ENCODE results near the gene CNTN5.
A peak's percentile ranks its signal among the peaks of the same experiment; 100 is the strongest.
"Not testable (repeated sequence)": the region's sequence is repeated elsewhere in the genome, so short reads cannot be mapped to it uniquely, and the experiment has no call there.

Gene CNTN5

GRCh38 chr11:99279266-99279665, 258.5 kb downstream of the CNTN5 start:
- no peak for DNase-seq
- no peak for TF ChIP-seq CTCF (IDR thresholded peaks at IDR 0.05; ENCODE audit: low read depth, low read length)
- Histone ChIP-seq H3K36me3 (no peaks in the 10 kb centered on the region), H3K27me3 (no peaks in the 10 kb centered on the region), H3K4me1 (no peaks in the 10 kb centered on the region), H3K9me3 (no peaks in the 10 kb centered on the region), H3K4me3 (ENCODE audit: low read depth, low read length) (no peak overlapping the region)

- no peaks in the 10 kb centered on the region for H3K36me3 ChIP-seq
- no peak for DNase-seq
- no peak overlapping the region for H3K4me3 ChIP-seq (ENCODE audit: low read depth, low read length)
- TF ChIP-seq CTCF (IDR thresholded peaks at IDR 0.05; ENCODE audit: low read depth, low read length), result no peak
- no peaks in the 10 kb centered on the region for H3K4me1 ChIP-seq
- no peaks in the 10 kb centered on the region for H3K27me3 ChIP-seq
- no peaks in the 10 kb centered on the region for H3K9me3 ChIP-seq
Observed at GRCh38 chr11:99281331-99281730, 260.6 kb downstream of the CNTN5 start.

- not testable (repeated sequence) for H3K9me3 ChIP-seq; H3K4me3 ChIP-seq (ENCODE audit: low read depth, low read length); H3K36me3 ChIP-seq; DNase-seq; H3K4me1 ChIP-seq; H3K27me3 ChIP-seq
Observed at GRCh38 chr11:99297925-99298324, 277.2 kb downstream of the CNTN5 start.

- H3K36me3 ChIP-seq, result no peaks in the 10 kb centered on the region
- no peak for DNase-seq
- H3K4me3 ChIP-seq (ENCODE audit: low read depth, low read length), result no peak overlapping the region
- H3K27me3 ChIP-seq, result no peaks in the 10 kb centered on the region
- no peaks in the 10 kb centered on the region for H3K4me1 ChIP-seq
- no peaks in the 10 kb centered on the region for H3K9me3 ChIP-seq
- TF ChIP-seq CTCF (IDR thresholded peaks at IDR 0.05; ENCODE audit: low read depth, low read length), result no peak
Observed at GRCh38 chr11:99307510-99308088, 286.9 kb downstream of the CNTN5 start.

GRCh38 chr11:99311870-99312269, 291.1 kb downstream of the CNTN5 start:
- Histone ChIP-seq H3K4me3 (ENCODE audit: low read depth, low read length) (no peak overlapping the region), H3K36me3 (no peaks in the 10 kb centered on the region), H3K9me3 (no peaks in the 10 kb centered on the region), H3K4me1 (peaks cover 2% of the 10 kb centered on the region; the same call in 1 of the 2 replicates), H3K27me3 (no peaks in the 10 kb centered on the region)
- no peak for TF ChIP-seq CTCF (IDR thresholded peaks at IDR 0.05; ENCODE audit: low read depth, low read length)
- DNase-seq, result no peak

- no peak overlapping the region for H3K4me3 ChIP-seq (ENCODE audit: low read depth, low read length)
- H3K27me3 ChIP-seq, result no peaks in the 10 kb centered on the region
- no peaks in the 10 kb centered on the region for H3K36me3 ChIP-seq
- peaks cover 4% of the 10 kb centered on the region; the same call in 1 of the 2 replicates for H3K4me1 ChIP-seq
- TF ChIP-seq CTCF (IDR thresholded peaks at IDR 0.05; ENCODE audit: low read depth, low read length), result no peak
- H3K9me3 ChIP-seq, result no peaks in the 10 kb centered on the region
- DNase-seq, result peak; percentile 27
Observed at GRCh38 chr11:99316776-99317520, 296.2 kb downstream of the CNTN5 start.

Measured in BE2C (cell line).